ENCODE measurements around the gene NUDT8. TPM values are rescaled to one million over a fixed set of nuclear protein-coding genes. Genes with fewer than 3 reads are reported as not detected.
"Not testable (repeated sequence)": the region's sequence is repeated elsewhere in the genome, so short reads cannot be mapped to it uniquely, and the experiment has no call there.

Gene NUDT8
- total RNA-seq, 4 donors from 2014 or later: 1.9 to 4.8 (median 3.5) TPM

GRCh38 chr11:67627812-67628624 lies 1.7 kb downstream of the NUDT8 start:
- no peaks in the 10 kb centered on the region for H3K27me3 ChIP-seq
- no peak for DNase-seq (ENCODE audit: extremely low spot score)
- no peak overlapping the region for H3K4me3 ChIP-seq
- no peaks in the 10 kb centered on the region for H3K9me3 ChIP-seq
- 92% methylated on average over 11 of the region's 15 CpGs for WGBS
- H3K36me3 ChIP-seq: no peaks in the 10 kb centered on the region
- no peak overlapping the region for H3K27ac ChIP-seq (replicated peaks in 1 of 4)
- no peak for TF ChIP-seq POLR2A (IDR thresholded peaks at IDR 0.05; ENCODE audit: low read depth)
- TF ChIP-seq CTCF (IDR thresholded peaks at IDR 0.05): no peak
- no peak for TF ChIP-seq POLR2AphosphoS5 (IDR thresholded peaks at IDR 0.05)
- TF ChIP-seq EP300 (IDR thresholded peaks at IDR 0.05): no peak
- peaks cover 11 to 29% (median 22%) of the 10 kb centered on the region in 4 donors for H3K4me1 ChIP-seq
- intact Hi-C loops (cut with DNase I): loop anchor here (2.0 kb wide), 1 partner anchor 31 kb away; no protein-coding TSS in a partner anchor

- intact Hi-C loops (cut with DNase I): no loop called here
- TF ChIP-seq CTCF (IDR thresholded peaks at IDR 0.05) (no peak), POLR2A (IDR thresholded peaks at IDR 0.05; ENCODE audit: low read depth) (no peak), POLR2AphosphoS5 (IDR thresholded peaks at IDR 0.05) (no peak), EP300 (IDR thresholded peaks at IDR 0.05) (no peak)
Observed at GRCh38 chr11:67627441-67627811, 2.3 kb downstream of the NUDT8 start.

GRCh38 chr11:67626970-67627369 lies 2.8 kb downstream of the NUDT8 start:
- no peaks in the 10 kb centered on the region for H3K9me3 ChIP-seq
- no peaks in the 10 kb centered on the region for H3K36me3 ChIP-seq
- no peak overlapping the region for H3K27ac ChIP-seq (replicated peaks in 1 of 4)
- no peaks in the 10 kb centered on the region for H3K27me3 ChIP-seq
- H3K4me3 ChIP-seq: no peak overlapping the region
- 91% methylated on average over 10 of the region's 10 CpGs for WGBS
- intact Hi-C loops (cut with DNase I): no loop called here
- peaks cover 11 to 29% (median 22%) of the 10 kb centered on the region in 4 donors for H3K4me1 ChIP-seq
- no peak for TF ChIP-seq EP300 (IDR thresholded peaks at IDR 0.05)
- TF ChIP-seq POLR2A (IDR thresholded peaks at IDR 0.05; ENCODE audit: low read depth): no peak
- TF ChIP-seq POLR2AphosphoS5 (IDR thresholded peaks at IDR 0.05): no peak
- TF ChIP-seq CTCF (IDR thresholded peaks at IDR 0.05): no peak
- DNase-seq (ENCODE audit: extremely low spot score): no peak

More at GRCh38 chr11:67627441-67627811, 2.3 kb downstream of the NUDT8 start:
- Histone ChIP-seq H3K36me3 (no peaks in the 10 kb centered on the region), H3K27ac (replicated peaks in 1 of 4) (no peak overlapping the region), H3K4me1 (peaks cover 11 to 29% (median 22%) of the 10 kb centered on the region in 4 donors), H3K27me3 (no peaks in the 10 kb centered on the region), H3K4me3 (no peak overlapping the region), H3K9me3 (no peaks in the 10 kb centered on the region)
- DNase-seq (ENCODE audit: extremely low spot score): no peak
- WGBS: 68% methylated on average over 3 of the region's 6 CpGs

GRCh38 chr11:67626131-67626833 lies 3.5 kb downstream of the NUDT8 start:
- not testable (repeated sequence) for H3K27me3 ChIP-seq

GRCh38 chr11:67623795-67624194 lies 5.9 kb downstream of the NUDT8 start:
- WGBS: 93% methylated on average over 1 of the region's 1 CpG
- H3K9me3 ChIP-seq; H3K27me3 ChIP-seq; H3K4me3 ChIP-seq; DNase-seq (ENCODE audit: extremely low spot score); H3K27ac ChIP-seq (replicated peaks in 1 of 4); H3K36me3 ChIP-seq; intact Hi-C loops (cut with DNase I); H3K4me1 ChIP-seq: not testable (repeated sequence)

More at GRCh38 chr11:67626131-67626833, 3.5 kb downstream of the NUDT8 start:
- DNase-seq (ENCODE audit: extremely low spot score); H3K9me3 ChIP-seq; H3K36me3 ChIP-seq; intact Hi-C loops (cut with DNase I); H3K27ac ChIP-seq (replicated peaks in 1 of 4); H3K4me3 ChIP-seq: not testable (repeated sequence)
- peaks cover 11 to 26% (median 22%) of the 10 kb centered on the region in 4 donors for H3K4me1 ChIP-seq
- WGBS: 86% methylated on average over 9 of the region's 10 CpGs

- H3K9me3 ChIP-seq; DNase-seq (ENCODE audit: extremely low spot score); intact Hi-C loops (cut with DNase I); H3K4me1 ChIP-seq; H3K36me3 ChIP-seq; H3K27me3 ChIP-seq; H3K4me3 ChIP-seq; H3K27ac ChIP-seq (replicated peaks in 1 of 4): not testable (repeated sequence)
- 69% methylated on average over 7 of the region's 7 CpGs for WGBS
Observed at GRCh38 chr11:67622905-67623304, 6.8 kb downstream of the NUDT8 start.

- DNase-seq (ENCODE audit: extremely low spot score); H3K4me1 ChIP-seq; H3K36me3 ChIP-seq; H3K9me3 ChIP-seq; intact Hi-C loops (cut with DNase I); H3K27me3 ChIP-seq; H3K4me3 ChIP-seq; H3K27ac ChIP-seq (replicated peaks in 1 of 4): not testable (repeated sequence)
- WGBS: 71% methylated on average over 3 of the region's 3 CpGs
Observed at GRCh38 chr11:67621928-67622327, 7.8 kb downstream of the NUDT8 start.

GRCh38 chr11:67620621-67621020 lies 9.1 kb downstream of the NUDT8 start:
- H3K27ac ChIP-seq (replicated peaks in 1 of 4); H3K36me3 ChIP-seq; H3K4me1 ChIP-seq; intact Hi-C loops (cut with DNase I); H3K9me3 ChIP-seq; DNase-seq (ENCODE audit: extremely low spot score); H3K4me3 ChIP-seq: not testable (repeated sequence)
- WGBS: 82% methylated on average over 13 of the region's 13 CpGs
- peaks cover 0 to 13% (median 3%) of the 10 kb centered on the region in 4 donors for H3K27me3 ChIP-seq

Data from esophagus muscularis mucosa (tissue), 4 donors.